Cardiac muscle cell (in vitro differentiated cells and primary cell): Measurements from ENCODE around the gene BTNL9. TPM values are rescaled to one million over a fixed set of nuclear protein-coding genes. Genes with fewer than 3 reads are reported as not detected.

Source experiments
- DNase-seq, 2 donors: peaks; one replicate each; pipeline versions ENCODE4 v3.0.0 to v3.0.0-alpha.2; 2010 to 2017; ENCODE audit warnings: low read depth in 1 of 2, low spot score in 1 of 2
- H3K27ac ChIP-seq: fragments of 200-600 bp; sonication (generic); 2 replicates; pipeline ENCODE4 v1.5.1; 2016
- H3K27me3 ChIP-seq: fragments of 200-600 bp; sonication (generic); 2 replicates; pipeline ENCODE4 v1.6.0; 2016; ENCODE audit warnings: control low read depth
- H3K36me3 ChIP-seq: fragments of 200-600 bp; sonication (generic); 2 replicates; pipeline ENCODE4 v1.5.1; 2016; ENCODE audit warnings: control low read depth
- H3K4me1 ChIP-seq: fragments of 200-600 bp; sonication (generic); 2 replicates; pipeline ENCODE4 v1.8.1; 2017; ENCODE audit warnings: low read depth, mild to moderate bottlenecking, mixed run types
- H3K4me3 ChIP-seq: fragments of 200-600 bp; sonication (generic); 2 replicates; pipeline ENCODE4 v1.5.1; 2016; ENCODE audit warnings: mild to moderate bottlenecking
- H3K9me3 ChIP-seq: fragments of 200-600 bp; sonication (generic); 2 replicates; pipeline ENCODE4 v1.5.1; 2017; ENCODE audit warnings: low read depth, mild to moderate bottlenecking, control low read depth
- CTCF ChIP-seq: IDR thresholded peaks from 2 replicates; pipeline ENCODE4 v1.5.1; 2012; ENCODE audit warnings: low read depth, mild to moderate bottlenecking, low read length
- polyA plus RNA-seq: library from polyadenylated mRNA; unstranded; fragments of >200 nt; fragmentation: Nextera tagmentation; extraction: Ambion mirVana; gene quantifications from 2 replicates; pipeline ENCODE4 v1.2.1, GENCODE V29; 2016
- total RNA-seq: library from RNA; depleted of rRNA; stranded (reverse); fragments of >200 nt; gene quantifications from 2 replicates; pipeline ENCODE4 v1.2.3, GENCODE V29; 2016

Gene BTNL9
- total and polyA plus RNA-seq, 2 experiments from 2014 or later, result not detected

GRCh38 chr5:181108578-181109165 lies 68.6 kb downstream of the BTNL9 start:
- Histone ChIP-seq H3K36me3 (no peaks in the 10 kb centered on the region), H3K4me3 (no peak overlapping the region), H3K4me1 (no peaks in the 10 kb centered on the region), H3K27me3 (peaks cover 7% of the 10 kb centered on the region), H3K27ac (no peak overlapping the region), H3K9me3 (no peaks in the 10 kb centered on the region)
- DNase-seq, result no peak
- no peak for TF ChIP-seq CTCF

- Histone ChIP-seq H3K27me3 (peaks cover 7% of the 10 kb centered on the region), H3K27ac (no peak overlapping the region), H3K4me3 (no peak overlapping the region), H3K36me3 (no peaks in the 10 kb centered on the region), H3K4me1 (no peaks in the 10 kb centered on the region), H3K9me3 (no peaks in the 10 kb centered on the region)
- no peak for DNase-seq
- no peak for TF ChIP-seq CTCF
Measured at GRCh38 chr5:181109489-181110013, 69.5 kb downstream of the BTNL9 start.

GRCh38 chr5:181111010-181111409 lies 70.9 kb downstream of the BTNL9 start:
- H3K36me3 ChIP-seq, result no peaks in the 10 kb centered on the region
- no peak for TF ChIP-seq CTCF
- H3K27me3 ChIP-seq, result peaks cover 15% of the 10 kb centered on the region
- no peak overlapping the region for H3K4me3 ChIP-seq
- H3K4me1 ChIP-seq, result no peaks in the 10 kb centered on the region
- H3K27ac ChIP-seq, result no peak overlapping the region
- DNase-seq, result no peak
- no peaks in the 10 kb centered on the region for H3K9me3 ChIP-seq

Other genes with a start within 250 kb of the BTNL9 start
- 67.6 and 71.5 TPM in 2 replicates for gene MGAT1, start 237.5 kb upstream of the BTNL9 start, total RNA-seq
- gene MGAT1, start 237.5 kb upstream of the BTNL9 start, polyA plus RNA-seq, result 63.2 and 65.6 TPM in 2 replicates
- gene ZFP62, start 179.0 kb upstream of the BTNL9 start, total RNA-seq, result 19.1 and 30.0 TPM in 2 replicates
- gene ZFP62, start 179.0 kb upstream of the BTNL9 start, polyA plus RNA-seq, result 14.8 and 15.9 TPM in 2 replicates
- not detected in 2 replicates for gene BTNL8, start 141.1 kb upstream of the BTNL9 start, total RNA-seq
- gene BTNL8, start 141.1 kb upstream of the BTNL9 start, polyA plus RNA-seq, result not detected in 2 replicates
- gene BTNL3, start 51.4 kb upstream of the BTNL9 start, total RNA-seq, result not detected in 2 replicates
- not detected in 2 replicates for gene BTNL3, start 51.4 kb upstream of the BTNL9 start, polyA plus RNA-seq
- gene OR2V1, start 90.9 kb downstream of the BTNL9 start, total RNA-seq, result not detected in 2 replicates
- gene OR2V1, start 90.9 kb downstream of the BTNL9 start, polyA plus RNA-seq, result not detected in 2 replicates
- not detected in 2 replicates for gene OR2V2, start 107.3 kb downstream of the BTNL9 start, total RNA-seq
- not detected in 2 replicates for gene OR2V2, start 107.3 kb downstream of the BTNL9 start, polyA plus RNA-seq
- 0.39 TPM in 1 of 2 replicates, not detected in the other for gene TRIM7, start 164.9 kb downstream of the BTNL9 start, total RNA-seq
- 0.11 and 0.20 TPM in 2 replicates for gene TRIM7, start 164.9 kb downstream of the BTNL9 start, polyA plus RNA-seq
- gene TRIM41, start 183.0 kb downstream of the BTNL9 start, total RNA-seq, result 29.4 and 30.1 TPM in 2 replicates
- gene TRIM41, start 183.0 kb downstream of the BTNL9 start, polyA plus RNA-seq, result 3.4 and 5.4 TPM in 2 replicates
- gene RACK1, start 203.6 kb downstream of the BTNL9 start, total RNA-seq, result 2,235 and 2,267 TPM in 2 replicates
- gene RACK1, start 203.6 kb downstream of the BTNL9 start, polyA plus RNA-seq, result 803 and 899 TPM in 2 replicates
- gene TRIM52, start 220.9 kb downstream of the BTNL9 start, total RNA-seq, result 10.4 and 12.3 TPM in 2 replicates
- gene TRIM52, start 220.9 kb downstream of the BTNL9 start, polyA plus RNA-seq, result 9.5 and 10.5 TPM in 2 replicates